ENCODE measurements around the gene BACH1.
A peak's percentile ranks its signal among the peaks of the same experiment; 100 is the strongest.
"Not testable (repeated sequence)": the region's sequence is repeated elsewhere in the genome, so short reads cannot be mapped to it uniquely, and the experiment has no call there.

Gene BACH1

DNA sequence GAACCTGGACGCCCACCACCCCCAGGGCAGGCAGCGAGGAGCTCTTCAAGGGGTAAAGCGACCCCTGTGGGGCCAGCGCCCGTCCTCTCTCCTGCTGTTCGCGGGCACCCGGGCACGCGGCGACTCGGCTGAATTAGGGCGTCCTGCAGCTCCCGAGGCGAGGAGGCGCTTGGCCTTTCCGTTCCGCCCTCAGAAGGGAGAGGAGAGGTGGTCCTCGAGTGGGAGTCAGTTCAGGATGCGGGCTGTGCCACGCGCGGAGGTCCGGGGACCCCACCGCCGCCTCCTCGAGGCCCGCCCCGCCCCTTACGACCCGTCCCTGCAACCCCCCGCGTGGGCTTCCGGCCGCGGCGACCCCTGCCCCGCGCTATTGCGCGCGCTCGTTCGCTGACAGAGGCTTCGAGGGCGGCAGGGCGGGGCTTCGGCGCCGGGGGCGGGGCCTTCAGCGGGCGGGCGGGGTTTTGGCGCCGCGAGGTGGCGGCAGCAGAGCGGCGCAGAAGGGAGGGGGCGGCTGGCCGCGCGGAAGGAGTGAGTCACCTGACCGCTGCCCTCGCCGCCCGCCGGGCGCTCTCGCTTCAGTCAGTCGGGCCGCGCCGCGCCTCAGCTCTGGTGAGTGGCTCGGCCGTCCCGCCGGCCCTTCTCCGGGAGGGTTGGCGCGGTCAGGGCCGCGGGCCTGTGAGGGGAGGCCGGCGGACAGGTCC, at the start of gene BACH1:
Gene BACH1, plus strand, starts transcription at position 575 of the 698 bp plus-strand sequence. CDS start 22,359 bp downstream, outside the sequence.
- DNase-seq: peak; percentile 85

DNA sequence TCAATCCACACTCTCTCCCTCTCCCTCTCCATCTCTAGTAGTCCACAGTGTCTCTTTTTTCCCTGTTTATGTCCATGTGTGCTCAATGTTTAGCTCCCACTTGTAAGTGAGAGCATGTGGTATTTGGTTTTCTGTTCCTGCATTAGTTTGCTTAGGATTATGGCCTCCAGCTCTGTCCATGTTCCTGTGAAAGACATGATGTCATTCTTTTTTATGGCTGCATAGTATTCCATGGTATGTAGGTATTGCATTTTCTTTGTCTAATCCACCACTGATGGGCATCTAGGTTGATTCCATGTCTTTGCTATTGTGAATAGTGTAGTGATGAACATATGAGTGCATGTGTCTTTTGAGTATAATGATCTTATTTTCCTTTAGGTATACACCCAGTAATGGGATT, 49.4 kb upstream of the BACH1 start:
- not testable (repeated sequence) for DNase-seq

DNA sequence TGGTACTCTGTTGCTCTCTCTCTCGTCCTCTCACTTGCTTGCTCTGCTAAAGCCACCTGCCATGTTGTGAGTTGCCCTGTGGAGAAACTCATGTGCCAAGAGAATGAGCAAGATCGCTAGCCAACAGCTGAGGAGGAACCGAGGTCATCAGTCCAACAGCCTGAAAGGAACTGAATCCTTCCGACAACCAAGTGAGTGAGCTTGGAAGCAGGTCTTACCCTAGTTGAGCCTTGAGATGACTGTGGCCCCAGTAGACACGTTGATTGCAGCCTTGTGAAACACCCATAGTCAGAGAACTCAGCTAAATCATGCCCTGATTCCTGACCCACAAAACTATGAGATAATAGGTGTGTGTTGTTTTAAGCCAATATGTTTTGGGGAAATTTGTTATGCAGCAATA, 48.1 kb upstream of the BACH1 start:
- DNase-seq: no peak

DNA sequence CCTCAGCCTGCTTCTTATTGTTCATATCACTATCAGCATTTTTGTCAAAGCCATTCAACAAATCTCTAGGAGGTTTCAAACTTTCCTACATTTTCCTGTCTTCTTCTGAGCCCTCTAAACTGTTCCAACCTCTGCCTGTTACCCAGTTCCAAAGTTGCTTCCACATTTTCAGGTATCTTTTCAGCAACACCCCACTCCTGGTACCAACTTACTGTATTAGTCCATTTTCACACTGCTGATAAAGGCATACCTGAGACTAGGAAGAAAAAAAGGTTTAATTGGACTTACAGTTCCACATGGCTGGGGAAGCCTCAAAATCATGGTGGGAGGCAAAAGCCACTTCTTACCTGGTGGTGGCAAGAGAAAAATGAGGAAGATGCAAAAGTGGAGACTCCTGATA, 44.9 kb upstream of the BACH1 start:
- not testable (repeated sequence) for DNase-seq

DNA sequence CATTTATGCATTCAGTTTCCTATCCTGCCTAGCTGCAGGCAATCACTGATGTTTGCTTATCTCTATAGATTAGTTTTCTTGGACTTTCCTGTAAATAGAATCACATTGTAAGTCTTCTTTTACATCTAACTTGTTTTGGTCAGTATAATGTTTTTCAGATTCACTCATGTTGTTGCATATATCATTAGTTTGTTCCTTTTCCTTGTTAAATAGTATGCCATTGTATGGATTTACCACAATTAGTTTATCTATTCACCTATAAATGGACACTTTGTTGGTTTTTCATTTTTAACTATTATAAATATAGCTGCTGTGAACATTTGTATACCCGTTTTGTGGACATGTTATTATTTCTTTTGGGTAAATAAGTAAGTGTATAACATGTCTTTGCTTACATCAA, 44.2 kb upstream of the BACH1 start:
- DNase-seq: no peak

DNA sequence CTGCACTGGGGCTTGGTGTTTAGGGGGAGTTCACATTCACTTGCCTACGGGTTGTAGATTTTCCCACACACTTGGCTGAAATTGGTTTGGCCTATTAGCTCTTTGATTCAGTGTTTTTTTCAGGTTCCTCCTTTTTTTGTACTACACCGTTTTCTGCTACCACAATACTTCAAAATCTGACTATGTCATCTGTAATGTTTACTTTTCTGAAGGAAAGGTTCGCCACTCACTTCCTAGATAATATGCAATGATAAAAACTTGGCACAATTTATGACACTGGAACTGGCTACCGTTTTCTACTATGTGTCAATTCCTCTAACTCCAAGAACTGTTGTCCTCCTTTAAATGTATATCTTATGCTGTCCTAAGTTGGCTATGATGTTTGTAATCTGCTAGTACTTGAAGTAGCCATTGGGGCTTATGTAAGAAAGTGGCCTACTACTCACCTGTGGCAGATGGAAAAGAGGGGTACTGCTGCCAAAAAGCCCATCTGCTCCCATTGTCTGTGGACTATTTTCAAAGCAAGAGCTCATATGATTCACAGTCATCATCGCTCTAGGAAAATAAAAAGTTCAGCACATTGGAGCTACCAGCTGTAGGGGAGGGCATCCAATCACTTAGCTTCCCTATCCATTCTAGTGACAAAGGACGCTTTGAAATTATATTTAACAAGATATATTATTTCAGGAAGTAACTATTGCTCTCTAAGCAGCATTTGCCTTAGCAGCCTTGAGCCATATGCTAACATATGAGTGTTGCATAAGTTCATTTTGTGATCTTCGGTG, 42.4 kb upstream of the BACH1 start:
- DNase-seq: no peak

DNA sequence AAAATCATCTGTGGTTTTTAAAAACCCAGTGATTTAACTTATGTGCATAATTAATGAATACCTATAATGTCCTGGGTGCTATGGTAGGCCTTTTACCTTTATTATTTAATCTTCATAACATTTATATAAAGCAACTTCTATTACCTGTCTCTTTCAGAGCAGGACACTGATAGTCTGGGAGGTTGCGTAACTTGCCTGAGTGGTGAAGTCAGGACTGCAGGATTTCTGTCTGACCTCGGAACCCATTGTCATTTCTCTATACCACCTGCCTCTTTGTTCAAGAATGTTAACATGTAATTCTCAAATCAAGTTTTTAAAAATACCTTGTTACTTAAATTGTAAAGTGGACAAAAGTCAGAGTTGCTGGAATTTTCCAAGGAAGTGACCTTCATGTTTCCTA, 41.0 kb upstream of the BACH1 start:
- DNase-seq: no peak

DNA sequence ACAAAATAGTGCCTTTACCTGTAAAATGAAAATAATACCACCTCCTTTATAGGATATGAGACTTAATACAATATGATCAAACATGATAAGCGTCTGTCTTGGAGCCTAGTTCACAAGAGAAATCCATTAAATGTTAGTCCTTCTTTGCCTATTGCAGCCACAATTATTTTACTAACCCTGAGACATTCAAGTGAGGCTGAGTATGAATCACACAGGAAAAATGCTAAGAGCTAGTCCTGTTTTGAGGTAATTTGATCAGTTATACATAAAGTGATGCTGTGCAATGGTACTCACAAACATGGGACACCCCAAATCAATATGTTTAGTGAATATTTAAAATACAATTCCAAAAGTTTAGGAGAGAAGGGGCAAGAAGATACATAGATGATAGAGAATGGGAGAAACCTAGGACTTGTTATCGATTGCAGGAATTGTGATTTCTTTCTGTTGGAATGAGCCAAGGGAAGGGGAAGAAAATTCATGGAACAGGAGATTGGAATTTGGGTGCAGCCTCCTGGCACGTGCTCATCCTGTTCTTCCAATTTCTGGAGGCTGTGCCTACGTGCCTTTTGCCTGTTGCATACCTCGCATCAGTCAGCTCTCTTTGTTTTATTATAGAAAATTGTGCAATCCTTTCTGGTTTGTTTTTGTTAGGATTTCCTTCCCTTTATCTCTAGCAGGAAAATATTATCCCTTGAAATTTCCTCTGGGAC, 39.9 kb upstream of the BACH1 start:
- no peak for DNase-seq

DNA sequence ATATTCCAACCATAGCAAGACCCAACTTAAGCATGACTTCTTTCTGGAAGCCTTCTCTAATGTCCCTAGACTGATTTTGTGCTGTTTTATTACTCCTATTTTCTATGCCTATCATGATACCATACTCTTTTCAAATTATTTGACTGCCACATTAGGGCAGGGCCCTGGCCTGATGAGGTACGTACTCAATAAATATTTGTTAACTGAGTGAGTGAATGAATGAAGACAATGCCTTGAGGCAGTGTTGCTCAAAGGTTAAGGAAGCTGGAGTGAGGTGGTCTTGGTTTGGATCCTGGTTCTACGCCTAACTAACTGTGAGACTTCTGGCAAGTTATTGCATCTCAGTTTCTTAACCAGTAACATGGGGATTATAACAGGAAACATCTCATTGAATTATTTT, 38.3 kb upstream of the BACH1 start:
- DNase-seq: no peak

DNA sequence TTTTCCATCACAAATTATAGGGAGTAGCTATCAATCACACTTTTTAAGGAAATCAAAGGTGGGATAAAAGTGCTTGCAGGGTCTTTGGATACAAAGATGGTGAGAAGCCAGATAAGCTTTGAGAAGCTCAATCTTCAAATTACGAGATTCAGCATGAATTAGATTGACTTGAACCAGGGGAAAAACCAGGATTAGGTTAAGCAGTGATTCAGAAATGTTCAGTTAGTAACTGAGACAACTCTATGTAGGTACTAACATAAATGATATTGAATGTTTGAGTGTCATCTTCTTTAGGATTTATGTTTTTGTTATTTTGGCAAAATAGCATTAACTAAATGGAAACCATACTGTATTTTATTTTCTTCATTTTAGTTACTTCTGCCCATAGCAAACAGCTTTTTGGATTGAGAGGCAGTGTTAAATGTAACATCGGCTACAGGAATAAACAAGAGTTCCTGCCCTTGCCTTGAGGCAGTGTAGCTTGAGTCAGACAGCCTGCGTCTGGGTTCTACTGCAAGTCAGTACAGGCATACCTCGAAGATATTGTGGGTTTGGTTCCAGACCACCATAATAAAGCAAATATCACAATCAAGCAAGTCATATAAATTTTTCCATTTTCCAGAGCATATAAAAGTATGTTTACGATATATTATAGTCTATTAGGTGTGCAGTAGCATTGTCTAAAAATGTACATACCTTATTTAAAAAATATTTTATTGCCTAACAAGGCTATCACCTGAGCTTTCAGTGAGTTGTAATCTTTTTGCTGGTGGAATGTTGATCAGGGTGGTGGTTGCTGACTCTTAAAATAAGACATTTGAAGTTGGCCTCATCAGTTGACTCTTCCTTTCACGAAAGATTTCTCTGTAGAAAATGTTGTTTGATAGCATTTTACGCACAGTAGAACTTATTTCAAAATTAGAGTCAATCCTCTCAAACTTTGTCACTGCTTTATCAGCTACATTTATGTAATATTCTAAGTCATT, 36.9 kb upstream of the BACH1 start:
- no peak for DNase-seq

DNA sequence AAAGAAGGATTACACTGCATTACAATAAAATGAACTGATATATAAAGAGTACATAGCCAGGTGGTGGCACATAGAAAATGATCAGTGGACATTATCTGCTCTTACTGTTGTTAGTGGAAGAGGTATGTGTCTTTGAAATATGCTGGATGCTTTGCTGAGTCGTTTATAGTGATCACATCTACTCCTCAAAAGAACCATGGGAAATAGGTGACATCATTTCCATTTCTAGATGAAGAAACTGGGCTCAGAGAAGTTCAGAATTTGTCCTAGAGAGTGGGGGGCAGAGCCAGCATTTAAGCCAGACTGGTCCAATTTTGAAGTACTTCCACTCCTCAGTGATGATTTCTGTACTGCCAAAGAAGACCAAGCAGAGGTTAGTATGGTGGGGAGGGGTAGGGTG, 34.0 kb upstream of the BACH1 start:
- no peak for DNase-seq

DNA sequence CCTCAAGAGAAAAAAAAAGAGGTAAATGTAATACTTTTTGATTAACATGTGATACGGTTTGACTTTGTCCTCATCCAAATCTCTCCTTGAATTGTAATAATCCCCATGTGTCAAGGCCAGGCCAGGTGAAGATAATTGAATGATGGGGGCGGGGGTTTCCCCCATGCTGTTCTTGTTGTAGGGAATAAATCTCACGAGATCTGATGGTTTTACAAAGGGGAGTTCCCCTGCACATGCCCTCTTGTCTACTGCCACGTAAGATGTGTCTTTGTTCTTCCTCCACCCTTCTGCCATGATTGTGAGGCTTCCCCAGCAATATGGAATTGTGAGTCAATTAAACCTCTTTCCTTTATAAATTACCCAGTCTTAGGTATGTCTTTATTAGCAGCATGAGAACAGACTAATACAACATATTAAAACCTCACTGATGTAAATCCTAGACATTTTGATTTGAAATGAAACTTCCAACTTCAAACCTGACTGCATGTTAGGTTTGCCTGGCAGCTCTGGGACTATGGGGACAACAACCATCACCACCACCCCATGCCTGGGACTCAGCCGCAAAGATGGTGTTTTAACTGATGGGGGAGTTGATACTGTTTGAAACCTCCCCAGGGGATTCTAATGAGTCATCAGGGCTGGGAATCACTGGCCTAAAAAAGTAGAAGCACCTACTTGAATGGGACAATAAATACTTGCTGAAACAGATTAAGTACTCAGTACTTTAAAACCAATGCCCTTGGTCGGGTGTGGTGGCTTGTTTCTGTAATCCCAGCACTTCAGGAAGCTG, 32.8 kb upstream of the BACH1 start:
- DNase-seq: no peak

DNA sequence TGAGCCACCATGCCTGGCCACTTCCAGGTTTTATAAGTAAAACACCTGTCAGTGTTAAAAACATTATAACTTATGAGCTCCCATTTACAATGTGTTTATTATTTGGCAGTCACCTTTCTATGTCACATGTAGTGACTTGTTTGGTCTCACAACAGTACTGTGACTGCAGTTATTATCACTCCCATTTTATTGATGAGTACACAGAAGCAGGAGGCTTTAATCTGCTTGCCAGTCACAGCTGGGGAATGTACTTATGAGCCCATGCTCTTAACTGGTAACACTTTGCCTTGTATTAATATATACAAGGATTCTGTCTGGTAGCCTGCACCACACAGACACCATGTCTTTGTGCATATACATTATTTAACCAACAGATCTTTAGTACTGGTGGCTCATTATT, 31.1 kb upstream of the BACH1 start:
- DNase-seq: no peak

DNA sequence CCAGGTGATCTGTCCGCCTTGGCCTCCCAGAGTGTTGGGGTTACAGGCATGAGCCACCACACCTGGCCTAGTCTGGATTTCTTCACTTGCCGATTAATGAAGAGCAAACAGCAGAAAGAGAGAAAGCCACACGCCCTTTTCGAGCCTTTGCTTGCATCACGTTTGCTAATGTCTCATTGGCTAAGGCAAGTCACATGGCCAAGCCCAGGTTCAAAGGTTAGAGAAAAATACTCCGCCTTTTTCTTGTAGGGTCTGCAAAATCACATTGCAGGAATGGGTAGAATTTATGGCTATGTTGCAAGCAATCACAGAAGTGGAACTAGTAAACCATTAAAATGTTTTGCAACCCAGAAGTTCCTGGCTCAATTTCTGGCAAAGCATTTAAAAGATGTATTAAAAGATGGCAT, 26.8 kb upstream of the BACH1 start:
- DNase-seq: no peak

DNA sequence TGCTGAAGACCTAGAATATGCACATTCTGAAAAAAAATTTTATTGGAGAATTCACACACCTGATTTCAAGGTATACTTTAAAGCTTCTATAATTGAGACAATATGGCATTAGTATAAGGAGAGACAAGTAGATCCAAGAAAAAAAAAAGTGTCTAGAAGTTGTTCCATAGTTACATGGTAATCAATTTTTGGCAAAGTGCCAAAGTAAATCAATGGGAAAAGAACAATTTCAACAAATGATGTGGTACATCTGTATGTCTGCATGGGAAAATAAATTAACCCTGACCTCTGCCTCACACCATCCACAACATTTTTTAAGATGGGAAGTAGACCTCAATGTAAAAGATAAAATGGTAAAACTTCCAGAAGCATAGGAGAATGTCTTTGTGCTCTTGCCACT, 21.3 kb upstream of the BACH1 start:
- peak; percentile 27 for DNase-seq

DNA sequence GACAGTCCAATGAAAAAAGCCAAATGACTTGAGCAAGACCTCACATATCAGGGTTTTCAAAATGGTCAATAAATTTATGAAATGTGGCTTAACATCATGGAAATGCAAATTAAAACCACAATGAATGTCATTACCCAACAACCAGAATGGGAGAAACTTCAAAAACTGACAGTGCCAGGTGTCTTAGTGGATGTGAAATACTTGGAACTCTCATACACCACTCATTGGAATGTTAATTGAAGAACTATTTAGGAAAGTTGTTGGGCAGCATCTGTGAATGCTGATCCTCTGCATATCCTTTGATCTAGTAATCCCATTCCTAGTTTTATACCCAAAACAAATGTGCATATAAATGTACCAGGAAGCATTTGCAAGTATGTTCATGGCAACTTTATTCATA, 19.2 kb upstream of the BACH1 start:
- no peak for DNase-seq

DNA sequence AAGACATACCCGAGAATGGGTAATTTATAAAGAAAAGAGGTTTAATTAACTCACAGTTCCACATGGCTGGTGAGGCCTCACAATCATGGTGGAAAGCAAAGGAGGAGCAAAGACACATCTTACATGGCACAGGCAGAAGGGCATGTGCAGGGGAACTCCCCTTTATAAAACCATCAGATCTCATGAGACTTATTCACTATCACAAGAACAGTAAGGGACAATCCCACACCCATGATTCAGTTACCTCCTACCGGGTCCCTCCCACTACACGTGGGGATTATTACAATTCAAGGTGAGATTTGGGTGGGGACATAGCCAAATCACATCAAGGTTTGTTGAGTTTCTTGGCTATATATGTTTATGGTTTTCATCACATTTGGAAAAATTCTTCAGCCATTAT, 16.9 kb upstream of the BACH1 start:
- DNase-seq: not testable (repeated sequence)

DNA sequence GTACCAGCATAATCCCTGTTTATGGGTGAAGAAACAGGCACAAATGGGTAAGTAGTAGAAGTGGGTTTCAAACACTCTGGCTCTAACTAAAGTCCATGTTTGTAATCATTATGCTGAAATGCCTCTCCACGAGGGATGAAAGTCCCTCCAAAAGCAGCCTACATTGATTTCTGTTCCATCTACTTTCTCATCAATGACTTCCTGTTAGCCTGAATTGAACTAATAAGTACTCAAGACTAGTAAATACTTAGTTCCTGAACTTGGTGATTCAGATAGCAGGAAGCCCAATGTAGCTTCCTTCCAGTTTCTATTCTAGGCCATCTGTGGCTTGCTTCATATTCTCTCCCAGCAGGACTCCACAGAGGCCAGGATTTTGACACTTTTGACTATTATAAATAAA, 11.3 kb upstream of the BACH1 start:
- DNase-seq: no peak

DNA sequence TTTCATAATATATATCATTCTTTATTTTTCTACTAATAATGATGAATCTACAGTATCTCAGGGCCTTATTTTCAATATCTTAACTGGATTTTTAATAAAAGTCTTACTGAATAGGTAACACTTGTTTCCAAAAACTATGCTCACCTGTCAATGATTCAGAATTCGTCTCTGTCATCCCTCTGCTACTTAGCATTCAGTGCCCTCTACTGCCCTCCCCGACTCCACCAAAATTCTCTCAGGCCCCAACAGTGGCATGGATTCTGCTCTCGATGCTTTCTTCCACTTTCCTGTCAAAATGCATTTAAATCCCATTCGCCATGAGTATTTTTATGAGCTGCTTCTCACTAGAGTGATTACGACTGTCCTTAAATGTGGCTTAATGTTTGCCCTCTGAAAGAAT, 10.5 kb upstream of the BACH1 start:
- no peak for DNase-seq

DNA sequence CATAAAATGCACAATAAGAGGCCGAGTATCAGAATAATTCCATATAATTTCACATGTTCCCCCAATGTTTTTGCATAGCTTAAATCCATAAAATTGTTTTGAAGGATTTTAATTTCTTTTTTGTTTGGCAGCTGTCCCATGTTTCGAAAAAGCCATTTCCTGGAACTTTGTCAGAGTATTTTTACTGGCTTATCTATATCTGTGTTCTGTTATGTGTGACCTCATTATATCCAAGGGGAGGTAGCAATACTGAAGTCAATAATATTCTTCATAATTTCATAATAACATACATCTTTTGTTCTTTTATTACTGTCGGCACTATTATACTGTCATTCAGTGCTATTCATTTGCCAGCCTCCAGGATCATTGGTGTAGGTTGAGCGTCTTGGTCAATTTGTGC, 9.4 kb upstream of the BACH1 start:
- no peak for DNase-seq

DNA sequence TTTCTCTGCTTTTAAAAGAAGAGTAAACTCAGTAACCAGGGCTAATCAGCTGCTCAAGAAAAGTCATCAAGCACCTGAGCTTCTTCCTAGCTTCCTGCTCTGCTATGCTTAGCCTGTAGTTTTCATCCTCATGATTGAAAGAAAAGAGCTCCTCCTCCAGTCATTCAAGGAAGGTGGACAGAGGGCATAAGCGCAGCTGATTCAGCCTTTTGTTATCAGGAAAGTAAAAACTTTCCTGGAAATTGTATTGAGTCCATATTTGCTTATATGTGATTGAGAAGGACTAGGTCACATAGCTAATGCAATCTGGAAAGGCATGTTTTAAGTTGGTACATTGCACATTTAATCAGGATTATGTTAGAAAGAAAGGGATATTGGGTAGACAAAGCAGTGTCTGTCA, 8.5 kb upstream of the BACH1 start:
- DNase-seq: no peak

DNA sequence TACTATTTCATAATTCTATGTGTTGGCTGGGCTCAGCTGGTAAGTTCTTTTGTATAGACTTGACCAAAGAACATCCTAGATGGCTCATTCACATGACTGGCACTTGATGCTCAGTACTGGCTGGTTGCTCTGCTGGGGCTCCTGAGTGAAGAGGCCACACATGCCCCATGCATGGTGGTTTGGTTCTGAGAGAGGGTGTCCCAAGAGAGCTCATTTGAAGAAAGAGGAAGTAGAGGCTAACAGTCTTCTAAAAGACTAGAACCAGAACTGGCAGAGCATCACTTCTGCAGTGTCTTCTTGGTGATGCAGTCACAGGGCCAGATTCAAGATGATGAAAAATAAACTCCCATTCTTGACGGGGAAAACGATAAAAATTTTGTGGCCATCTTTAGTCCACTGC, 5.2 kb upstream of the BACH1 start:
- no peak for DNase-seq

Data from NCI-H146 (cell line).